HG02763 (cell line): Measurements from ENCODE around the gene LRPAP1.

ENCODE experiments used
- ATAC-seq: cut with Tn5 transposase; IDR thresholded peaks from one replicate; pipeline ENCODE4 v1.9.1; 2021; ENCODE audit warnings: mild to moderate bottlenecking, moderate library complexity; ENCODE audit not compliant: unreplicated experiment

LRPAP1 gene

DNA sequence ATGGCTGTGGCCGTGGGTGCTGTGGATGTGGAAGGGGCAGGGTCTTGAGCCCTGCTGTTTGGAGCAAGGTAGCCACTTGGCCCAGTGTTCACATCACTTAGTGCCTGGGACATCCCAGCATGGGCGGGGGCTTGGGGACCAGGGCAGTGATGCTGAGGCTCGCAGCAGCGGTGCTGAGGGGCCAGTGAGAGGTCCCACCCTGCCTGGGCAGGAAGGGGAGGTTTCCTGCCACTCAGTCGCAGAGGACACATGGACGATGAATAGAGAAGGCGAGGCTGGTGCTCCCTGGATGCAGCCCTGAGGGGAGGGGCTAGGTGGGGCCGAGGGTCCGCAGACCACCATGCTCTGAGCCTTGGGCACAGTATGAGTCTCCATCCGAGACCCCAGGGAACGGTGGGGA lies 43.4 kb downstream of the LRPAP1 start:
- no peak for ATAC-seq

DNA sequence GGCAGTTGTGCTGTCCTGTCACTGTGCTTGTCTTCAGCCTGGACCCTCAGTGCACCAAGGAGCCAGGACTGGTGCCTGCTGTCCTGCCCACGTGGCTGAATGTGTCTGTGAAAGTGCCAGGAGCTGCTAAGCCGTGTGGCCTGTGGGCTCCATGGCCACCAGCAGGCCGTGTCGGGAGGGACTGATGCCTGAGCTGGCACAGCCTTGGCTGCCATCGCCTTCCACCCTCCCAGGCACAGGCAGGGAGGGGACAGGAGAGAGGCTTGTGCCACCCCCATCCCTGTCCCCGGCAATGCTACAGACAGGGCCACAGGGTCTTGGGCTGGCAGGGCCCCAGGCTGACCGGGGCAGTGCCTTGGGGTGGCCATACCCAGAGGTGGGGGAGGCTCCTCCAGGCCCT lies 44.4 kb downstream of the LRPAP1 start:
- ATAC-seq = no peak

DNA sequence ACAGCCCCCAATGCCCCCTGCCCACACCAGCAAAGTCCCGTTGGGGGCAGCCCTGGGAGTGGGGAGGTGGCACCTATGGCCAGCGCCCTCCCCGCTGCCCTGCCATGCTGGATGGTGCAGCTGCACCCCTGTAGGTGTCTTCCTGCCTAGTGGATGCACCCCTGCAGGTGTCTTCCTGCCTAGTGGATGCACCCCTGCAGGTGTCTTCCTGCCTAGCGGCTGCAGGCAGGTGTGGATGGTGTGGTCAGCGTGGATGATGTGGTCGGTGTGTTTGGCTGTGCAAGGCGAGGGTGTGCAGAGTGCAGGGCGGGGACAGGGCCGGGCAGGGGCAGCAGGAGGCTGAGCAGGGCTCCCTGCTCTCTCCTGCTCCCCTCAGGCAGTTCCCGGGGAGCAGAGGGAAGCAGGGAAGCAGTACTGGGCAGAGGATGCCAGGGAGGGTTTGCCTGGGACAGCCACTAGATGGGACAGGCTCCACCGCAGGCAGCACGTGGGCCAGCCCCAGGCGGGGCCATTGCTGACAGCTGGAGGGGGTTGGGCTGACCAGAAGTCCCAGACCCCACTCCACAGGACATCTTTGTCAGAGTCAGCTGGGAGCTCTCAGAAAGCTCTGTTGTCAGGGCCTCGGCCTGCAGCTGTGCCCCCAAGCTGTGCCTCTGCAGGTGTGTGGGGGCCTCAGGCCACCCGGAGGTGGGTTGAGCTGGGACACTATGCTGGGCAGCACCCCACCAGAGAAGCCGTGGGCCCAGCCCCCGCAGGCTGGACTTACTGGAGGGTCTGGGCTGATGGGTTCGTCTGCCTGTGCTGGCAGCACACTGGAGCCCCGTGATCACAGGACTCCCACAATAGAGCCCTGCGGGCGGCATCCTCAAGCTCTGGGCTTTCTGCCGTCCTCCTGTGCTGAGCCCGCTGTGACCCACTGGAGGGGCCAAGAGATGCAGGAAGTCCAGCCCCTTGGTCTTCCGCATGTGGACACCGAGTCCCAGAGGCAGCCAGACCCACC lies 45.4 kb downstream of the LRPAP1 start:
- ATAC-seq = no peak

DNA sequence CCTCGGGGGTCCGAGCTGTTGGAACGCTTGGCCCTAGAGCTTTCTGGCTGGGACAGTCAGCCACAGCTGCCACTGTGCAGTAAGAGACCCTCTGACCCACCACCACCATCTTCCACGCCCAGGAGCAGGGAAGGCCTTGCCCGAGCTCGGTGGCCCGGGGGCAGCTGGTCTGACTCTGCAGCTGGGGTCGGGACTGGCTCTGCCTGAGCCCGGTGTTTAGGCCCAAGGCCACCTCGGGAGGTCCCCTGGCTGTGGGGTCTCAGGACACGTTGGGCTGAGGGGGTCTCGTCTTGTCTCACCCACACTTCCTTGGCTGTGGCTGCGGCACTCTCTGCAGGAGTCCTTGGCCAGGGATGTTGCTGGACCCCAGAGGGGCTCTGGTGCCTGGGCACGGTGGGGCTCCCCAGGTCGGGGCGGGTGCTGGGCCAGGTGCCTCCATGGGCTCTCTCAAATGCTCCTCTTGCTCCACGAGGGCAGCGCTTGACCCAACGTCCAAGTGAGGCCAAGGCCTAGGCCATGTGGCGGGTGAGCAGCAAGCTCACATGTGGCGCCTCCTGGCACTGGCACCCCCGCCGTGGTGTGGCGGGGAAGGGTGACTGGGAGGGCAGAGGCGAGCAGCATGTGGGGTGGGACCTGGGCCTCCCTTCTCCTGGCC lies 46.2 kb downstream of the LRPAP1 start:
- ATAC-seq = no peak

DNA sequence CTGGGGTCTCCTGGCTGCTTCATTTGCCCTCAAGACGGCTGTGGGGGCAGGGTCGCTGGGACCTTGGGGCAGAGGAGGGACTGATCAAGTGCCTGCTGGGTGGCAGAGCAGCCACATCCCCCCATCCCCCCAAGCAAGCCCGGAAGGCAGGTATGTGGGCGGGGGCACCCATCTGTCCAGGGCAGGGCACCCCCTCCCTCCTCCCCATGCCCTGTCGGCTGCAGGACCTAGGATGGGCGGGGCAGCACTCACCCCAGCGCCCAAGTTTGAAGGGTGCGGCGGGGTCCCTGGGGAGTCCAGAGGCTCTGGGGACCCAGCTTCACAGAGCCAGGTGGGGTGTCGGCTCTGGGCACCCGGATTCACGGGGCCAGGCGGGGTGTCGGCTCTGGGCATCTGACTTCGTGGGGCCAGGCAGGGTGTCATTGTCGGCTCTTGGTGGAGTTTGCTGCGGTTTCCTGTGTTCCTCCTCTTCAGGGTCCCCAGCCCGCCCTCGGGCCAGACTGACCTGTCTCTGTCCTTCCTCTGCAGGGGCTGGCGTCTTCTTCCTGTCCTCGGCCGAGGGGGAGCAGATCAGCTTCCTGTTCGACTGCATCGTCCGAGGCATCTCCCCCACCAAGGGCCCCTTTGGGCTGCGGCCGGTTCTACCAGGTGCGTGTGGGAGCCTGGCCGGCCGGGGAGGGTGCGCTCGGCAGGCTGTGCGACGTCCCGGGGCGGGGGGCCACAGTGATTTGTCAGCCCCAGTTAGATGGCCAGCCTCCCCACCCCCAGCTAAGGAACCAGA lies 47.0 kb downstream of the LRPAP1 start:
- no peak for ATAC-seq

DNA sequence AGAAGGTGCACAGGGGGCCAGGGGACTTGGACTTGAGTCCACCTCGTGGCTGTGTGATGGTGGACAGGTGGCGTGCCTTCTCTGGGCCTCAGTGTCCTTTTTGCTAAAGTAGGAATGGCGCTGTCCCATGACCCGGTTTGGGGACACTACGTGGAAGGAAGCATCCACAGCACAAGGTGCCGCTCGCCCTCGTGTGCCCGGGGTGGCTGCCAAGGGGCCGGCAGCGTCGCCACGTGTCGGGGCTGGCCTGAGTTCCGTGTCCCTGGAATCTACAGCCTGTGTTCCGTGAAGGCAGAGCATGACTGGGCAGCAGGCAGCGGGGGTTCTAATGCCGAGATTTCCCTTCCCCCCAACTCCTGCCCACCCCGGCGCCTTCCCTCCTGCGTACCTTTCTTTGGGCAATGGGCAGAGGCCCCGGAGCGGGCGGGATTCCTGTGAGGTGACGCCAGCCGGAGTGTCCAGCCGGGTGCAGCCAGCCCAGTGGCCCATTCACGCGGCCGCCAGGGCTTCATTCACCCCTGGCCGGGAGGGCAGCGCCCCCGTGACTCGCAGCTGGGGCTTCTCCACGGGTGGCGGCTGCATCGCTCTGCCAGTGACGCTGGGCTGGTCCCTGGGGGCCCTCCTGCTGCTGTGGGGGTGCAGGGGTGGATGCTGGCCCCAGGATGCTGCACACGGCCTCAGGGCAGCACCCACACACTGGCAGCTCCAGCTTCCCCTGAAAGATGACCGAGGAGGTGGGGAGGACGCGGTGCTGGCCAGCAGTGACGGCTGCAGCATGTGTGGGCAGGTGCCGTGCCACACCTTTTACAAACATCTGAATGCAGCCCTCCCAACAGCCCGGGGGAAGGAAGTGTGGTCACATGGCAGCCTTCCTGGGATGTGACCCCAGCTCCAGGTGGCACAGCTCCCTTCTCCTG lies 47.9 kb downstream of the LRPAP1 start:
- ATAC-seq = no peak

DNA sequence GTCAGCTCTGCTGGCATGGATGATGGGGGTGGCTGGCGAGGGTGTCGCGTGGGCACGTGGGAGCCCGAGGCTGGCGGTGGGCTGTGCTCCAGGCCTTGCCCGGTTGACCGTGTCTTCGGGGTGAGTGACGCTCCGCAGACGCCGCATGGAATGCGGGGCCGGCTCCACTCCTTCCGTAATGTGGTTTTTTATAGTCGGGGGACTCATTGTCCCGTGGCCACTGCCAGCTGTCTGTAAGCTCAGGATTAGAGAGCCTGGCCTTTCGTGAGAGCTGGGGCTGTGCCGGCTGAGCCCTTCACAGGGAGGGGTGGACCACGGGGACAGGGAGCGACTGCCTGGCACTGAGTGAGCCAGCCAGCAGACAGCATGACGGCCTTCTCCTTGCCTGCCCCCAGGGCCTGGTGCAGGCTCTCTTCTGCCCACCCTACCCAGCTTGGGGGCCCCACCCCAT lies 48.7 kb downstream of the LRPAP1 start:
- no peak for ATAC-seq

DNA sequence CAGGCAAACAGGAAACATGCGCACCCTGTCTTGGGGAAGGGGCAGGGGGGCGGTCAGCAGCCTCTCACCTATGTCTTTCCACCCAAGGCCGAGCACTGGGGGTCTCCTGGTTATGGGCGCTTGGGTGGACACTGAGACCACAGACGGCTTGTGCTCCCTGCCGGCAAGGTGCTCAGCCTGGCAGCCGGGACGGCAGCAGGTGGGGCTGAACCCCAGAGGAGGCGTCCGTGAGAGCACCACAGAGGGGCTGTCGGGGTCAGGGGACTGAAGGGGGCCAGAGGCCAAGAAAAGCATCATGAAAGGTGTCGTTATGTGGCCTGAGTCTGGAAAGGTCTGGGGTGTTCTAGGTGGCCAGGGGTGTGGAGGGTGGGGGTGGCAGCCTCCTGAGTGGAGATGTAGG lies 49.5 kb downstream of the LRPAP1 start:
- ATAC-seq = no peak

DNA sequence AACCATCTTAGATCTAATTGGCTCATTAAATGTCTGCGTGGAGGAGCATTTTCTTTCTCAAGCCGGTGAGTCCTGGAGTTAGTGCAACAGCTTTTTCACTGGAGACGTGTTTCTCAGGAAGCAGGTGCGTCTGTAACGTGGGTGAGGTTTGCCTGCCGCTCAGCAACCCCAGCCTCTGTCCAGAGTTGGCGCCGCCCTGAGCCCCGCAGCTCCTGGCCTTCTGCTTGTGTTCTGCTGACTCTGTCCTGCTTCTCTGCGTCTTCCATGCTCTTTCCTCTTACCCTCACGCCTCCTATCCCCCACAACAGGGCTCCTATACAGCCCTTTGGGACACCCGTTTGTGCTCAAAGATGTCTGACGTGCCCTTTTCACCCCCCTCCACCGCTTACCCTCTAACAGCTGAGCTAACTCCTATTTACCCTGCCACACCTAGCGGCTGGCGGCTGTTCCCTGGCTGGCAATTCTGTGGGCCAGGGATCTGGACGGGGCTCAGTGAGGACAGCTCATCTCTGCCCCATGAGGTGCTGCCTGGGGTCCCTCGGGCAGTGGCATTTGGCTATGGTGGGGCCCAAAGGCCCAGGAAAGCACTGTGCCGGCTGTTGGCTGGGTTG lies 50.3 kb downstream of the LRPAP1 start:
- no peak for ATAC-seq

DNA sequence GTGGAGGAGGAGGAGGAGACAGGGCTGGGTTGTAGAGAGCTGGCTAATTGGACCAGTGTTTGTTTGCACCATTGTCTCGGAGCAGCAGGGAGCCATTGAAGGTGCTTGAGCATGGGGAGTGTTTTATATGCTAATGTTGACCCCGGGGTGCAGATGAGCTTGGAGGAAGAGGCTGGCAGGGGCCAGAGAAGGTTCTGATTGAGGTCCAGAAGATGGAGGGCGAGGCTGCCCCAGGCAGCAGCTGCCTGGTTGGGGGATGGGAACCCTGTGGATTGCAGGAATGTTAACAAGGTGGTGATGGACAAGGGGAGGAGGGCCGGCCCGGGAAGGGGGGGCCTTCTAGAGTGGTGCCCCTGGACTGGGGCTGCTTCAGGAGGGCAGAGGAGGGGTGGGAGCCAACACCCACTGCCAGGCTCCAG lies 51.1 kb downstream of the LRPAP1 start:
- ATAC-seq = no peak

DNA sequence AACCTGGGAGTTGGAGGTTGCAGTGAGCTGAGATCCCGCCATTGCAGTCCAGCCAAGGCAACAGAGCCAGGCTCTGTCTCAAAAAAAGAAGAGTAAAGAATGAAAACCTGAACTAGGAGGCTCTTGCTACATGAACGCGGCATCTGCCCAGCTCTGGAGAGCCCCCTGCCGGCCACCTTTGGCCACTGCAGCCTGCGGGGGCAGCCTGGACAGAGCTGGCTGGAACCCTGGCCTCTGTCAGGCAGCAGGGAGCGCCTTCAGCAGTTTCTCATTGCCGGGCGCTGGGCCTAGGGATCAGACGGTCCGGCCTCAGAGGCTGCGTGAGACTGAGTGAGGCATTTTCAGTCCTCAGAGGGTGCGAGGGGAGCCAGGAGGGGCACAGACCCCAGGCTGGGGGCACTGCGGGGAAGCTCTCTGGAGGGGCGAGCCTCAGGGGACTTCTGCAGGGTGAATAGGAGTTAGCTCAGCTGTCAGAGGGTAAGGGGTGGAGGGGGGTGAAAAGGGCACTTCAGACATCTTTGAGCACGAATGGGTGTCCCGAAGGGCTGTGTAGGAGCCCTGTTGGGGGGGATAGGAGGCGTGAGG lies 51.6 kb downstream of the LRPAP1 start:
- ATAC-seq = no peak

DNA sequence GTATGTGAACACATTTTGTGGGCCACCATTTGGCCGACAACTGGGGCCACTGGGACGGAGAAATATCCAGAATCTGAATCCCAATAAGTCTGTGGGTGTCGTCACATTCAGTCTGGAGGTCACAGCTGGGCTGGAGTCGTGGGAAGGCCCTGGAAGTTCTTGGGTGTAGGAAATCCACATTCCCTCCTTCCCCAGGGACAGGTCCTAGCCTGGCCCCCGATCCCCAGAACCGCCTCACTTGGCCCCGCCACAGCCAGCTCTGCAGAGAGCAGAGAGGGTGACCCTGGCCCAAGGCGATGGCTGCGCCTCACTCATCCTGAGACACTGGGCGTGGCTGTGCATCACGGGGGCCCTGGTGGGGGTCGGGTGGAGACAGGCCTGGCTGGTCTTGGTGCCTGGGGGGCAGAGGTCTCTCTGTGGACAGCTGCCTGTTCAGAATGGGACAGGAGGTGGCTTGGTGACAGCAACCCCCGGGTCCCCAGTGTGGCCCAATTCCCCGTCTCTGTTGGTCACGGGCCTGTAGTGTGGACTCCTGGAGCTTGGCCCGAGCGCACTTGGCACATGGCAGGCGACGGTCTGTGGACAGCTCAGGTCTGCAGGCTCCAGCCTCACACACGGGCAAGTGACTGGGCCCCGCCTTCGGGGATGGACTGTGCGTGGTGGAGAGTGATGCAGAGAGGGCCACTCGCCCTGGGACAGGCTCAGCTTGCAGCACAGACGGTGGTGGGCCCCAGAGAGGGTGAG lies 52.7 kb downstream of the LRPAP1 start:
- no peak for ATAC-seq

DNA sequence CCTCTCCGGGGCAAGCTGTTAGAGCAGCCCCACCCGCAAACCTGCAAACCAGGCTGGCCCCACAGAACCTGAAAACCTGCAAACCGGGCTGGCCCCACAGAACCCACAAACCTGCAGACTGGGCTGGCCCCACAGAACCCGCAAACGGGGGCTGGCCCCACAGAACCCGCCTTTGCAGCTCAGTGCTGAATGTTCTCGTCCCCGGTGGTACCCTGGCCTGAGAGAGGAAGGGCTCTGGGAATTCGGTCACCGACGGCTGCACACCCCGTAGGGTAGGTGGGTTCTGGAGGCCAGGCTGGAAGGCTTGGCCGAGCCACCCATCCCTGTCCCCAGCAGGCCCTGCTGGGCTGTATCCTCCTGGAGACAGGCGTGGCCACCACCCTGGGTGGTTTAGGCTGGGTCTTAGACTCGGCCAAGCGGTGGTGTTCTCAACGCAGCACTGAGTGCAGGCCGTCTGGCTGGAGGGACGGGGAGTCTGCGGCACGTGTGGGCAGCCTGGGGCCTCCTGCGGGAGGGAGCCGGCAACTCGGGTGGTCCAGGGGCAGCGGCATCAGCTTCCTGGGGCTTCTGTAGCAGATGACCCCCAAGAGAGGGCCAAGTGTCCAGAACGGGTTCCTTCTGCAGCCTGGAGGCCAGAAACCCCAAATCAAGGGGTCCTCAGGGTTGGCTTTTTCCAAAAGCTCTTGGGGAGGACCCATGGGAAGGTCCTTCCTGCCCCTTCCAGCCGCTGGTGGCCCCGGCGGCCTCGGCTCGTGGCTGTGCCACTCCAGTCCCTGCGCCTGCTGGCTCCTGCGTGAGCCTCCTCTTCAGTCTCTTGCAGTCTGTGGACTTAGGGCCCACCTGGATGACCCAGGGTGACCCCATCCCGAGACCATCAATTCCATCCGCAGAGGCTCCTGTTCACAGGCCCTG lies 53.5 kb downstream of the LRPAP1 start:
- ATAC-seq = no peak

DNA sequence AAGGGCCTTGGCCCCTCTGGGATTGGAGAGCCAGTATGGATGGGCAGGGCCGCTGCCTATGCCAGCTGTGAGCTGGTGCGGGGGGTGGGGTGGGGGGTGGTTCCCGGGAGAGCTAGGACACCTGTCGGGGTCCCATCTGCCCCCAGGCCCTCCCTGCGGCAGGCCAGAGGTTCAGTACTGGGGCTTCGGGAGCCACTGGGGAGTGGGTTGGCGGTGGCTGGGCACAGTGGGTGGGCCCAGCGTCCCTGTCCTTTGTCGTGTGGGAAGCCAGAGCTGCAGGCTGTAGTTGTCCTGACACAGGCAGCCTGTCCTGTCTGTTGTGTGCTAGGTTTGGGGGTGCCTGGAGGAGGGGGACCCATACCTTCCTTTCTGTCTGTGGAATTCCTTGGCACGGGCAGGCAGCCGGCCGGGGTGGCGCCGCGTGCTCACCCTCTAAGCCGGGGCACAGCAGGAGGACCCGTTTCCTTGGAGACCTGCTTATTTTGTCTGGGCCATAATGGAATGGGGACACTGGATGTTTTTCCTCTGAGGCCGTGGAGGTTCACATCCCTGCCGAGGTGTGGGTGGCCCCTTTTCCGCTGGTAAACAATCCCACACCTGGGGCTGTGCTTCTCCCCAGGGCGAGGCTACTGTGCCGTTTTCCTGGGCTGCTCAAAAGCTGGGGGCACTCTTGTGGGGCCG lies 54.3 kb downstream of the LRPAP1 start:
- ATAC-seq = no peak

DNA sequence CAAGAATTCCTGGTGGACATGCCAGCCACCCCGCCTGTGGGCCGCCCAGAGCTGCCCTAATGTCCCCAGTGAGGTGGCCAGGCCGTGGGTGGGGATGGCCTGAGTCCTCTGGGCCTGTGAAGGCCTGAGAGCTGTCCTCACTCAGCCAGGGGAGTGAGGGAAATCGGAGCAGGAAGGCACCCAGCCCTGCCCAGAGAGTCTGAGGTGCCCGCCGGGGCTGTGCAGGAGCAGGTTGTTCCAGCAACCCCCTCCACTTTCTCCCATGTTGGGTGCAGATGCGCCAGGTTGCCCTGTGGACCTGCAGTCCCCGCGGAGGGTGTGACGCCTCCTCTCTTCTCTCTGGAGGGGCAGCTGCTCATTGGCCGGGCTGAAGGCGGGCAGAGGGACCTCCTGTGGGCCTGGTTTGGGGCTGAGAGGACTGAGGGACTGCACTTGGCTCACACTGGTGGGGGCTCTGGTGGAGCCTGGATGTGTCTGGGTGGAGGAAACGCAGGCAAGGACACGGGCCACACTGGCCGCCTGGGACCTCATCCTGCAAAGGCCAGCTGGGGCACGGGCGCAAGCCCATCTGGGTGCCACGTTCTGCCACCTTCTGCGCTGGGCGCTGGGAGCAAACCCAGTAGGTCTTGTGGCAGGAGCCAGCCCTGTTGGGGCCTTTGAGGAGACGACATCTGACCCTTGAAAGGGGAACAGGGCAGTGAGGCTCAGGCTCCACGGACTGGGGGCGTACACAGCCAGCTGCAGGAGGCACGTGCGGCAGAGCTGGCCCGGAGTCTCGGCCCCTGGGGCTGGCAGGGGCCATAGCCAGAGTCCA lies 55.1 kb downstream of the LRPAP1 start:
- no peak for ATAC-seq

DNA sequence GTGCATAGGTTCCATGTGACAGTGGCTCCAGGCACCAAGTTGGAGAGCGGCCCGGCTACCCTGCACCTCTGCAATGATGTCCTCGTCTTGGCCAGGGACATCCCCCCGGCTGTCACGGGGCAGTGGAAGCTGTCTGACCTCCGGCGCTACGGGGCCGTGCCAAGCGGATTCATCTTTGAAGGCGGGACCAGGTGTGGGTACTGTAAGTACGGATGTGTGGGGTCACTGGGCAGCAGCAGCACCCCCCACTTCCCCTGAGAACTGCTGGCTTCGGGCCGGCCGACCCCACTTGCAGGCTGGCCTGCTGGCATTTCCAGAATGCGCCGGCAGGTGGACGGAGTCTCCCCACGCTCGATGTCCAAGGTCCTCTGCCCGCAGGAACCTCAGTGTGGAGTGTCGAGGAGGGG lies 55.9 kb downstream of the LRPAP1 start:
- ATAC-seq = no peak
